ENCODE results near the gene GDNF.

- TF ChIP-seq CTCF (IDR thresholded peaks at IDR 0.05) (no peak), EP300 (IDR thresholded peaks at IDR 0.05) (no peak), POLR2A (IDR thresholded peaks at IDR 0.05) (no peak)
These were observed 23.5 kb downstream of the GDNF start for GRCh38 chr5:37816331-37816730.

Data from ovary (tissue), 3 donors.